ENCODE results near the gene GOT1.

Gene GOT1

GRCh38 chr10:99461230-99461629 lies 30.8 kb upstream of the GOT1 start:
- TF ChIP-seq EZH2phosphoT487 (IDR thresholded peaks at IDR 0.05; ENCODE audit: low read depth) (no peak), CTCF (IDR thresholded peaks at IDR 0.05; ENCODE audit: low read depth, low read length) (no peak)
- H3K9ac ChIP-seq (ENCODE audit: low read length) = no peak overlapping the region
- no peaks in the 10 kb centered on the region for H3K36me3 ChIP-seq (replicated peaks; ENCODE audit: low read depth, low read length)
- no peaks in the 10 kb centered on the region for H3K9me3 ChIP-seq (ENCODE audit: insufficient read depth, low read length)
- no peaks in the 10 kb centered on the region for H3K4me1 ChIP-seq (ENCODE audit: low read length)
- H3K4me2 ChIP-seq (ENCODE audit: low read length) = no peak overlapping the region
- no peaks in the 10 kb centered on the region for H4K20me1 ChIP-seq (ENCODE audit: insufficient read depth, low read length)
- H2AFZ ChIP-seq (ENCODE audit: low read depth, low read length) = no peak overlapping the region
- H3K27me3 ChIP-seq (ENCODE audit: low read depth, low read length) = no peaks in the 10 kb centered on the region
- no peaks in the 10 kb centered on the region for H3K79me2 ChIP-seq (ENCODE audit: low read length)
- H3K4me3 ChIP-seq (ENCODE audit: low read length) = no peak overlapping the region
- H3K27ac ChIP-seq (ENCODE audit: low read length) = no peak overlapping the region

DNA sequence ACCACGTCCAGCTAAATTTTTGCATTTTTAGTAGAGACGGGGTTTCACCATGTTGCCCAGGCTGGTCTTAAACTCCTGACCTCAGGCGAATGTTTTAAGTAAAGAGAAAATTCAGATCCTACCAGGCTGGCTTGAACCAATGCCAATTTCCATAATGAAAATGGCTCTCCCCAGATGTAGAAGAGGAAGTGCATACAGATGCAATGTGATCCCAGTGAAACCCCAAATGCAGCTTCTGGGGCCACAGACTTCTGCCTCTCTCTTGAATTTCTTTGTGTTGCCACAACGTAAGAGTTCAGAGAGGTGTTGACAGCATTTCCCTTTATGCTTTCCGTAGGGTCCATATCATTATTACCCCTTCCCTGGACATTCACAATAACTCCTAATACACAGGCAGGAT lies 29.6 kb upstream of the GOT1 start:
- Histone ChIP-seq H3K4me2 (ENCODE audit: low read length) (no peak overlapping the region), H2AFZ (ENCODE audit: low read depth, low read length) (no peak overlapping the region), H3K79me2 (ENCODE audit: low read length) (no peaks in the 10 kb centered on the region), H3K36me3 (replicated peaks; ENCODE audit: low read depth, low read length) (no peaks in the 10 kb centered on the region), H4K20me1 (ENCODE audit: insufficient read depth, low read length) (no peaks in the 10 kb centered on the region), H3K4me1 (ENCODE audit: low read length) (no peaks in the 10 kb centered on the region), H3K9ac (ENCODE audit: low read length) (no peak overlapping the region), H3K27me3 (ENCODE audit: low read depth, low read length) (no peaks in the 10 kb centered on the region; the same call in 1 of the 2 replicates), H3K9me3 (ENCODE audit: insufficient read depth, low read length) (no peaks in the 10 kb centered on the region), H3K27ac (ENCODE audit: low read length) (no peak overlapping the region), H3K4me3 (ENCODE audit: low read length) (no peak overlapping the region)
- no peak for TF ChIP-seq CTCF (IDR thresholded peaks at IDR 0.05; ENCODE audit: low read depth, low read length)
- TF ChIP-seq EZH2phosphoT487 (IDR thresholded peaks at IDR 0.05; ENCODE audit: low read depth) = no peak

DNA sequence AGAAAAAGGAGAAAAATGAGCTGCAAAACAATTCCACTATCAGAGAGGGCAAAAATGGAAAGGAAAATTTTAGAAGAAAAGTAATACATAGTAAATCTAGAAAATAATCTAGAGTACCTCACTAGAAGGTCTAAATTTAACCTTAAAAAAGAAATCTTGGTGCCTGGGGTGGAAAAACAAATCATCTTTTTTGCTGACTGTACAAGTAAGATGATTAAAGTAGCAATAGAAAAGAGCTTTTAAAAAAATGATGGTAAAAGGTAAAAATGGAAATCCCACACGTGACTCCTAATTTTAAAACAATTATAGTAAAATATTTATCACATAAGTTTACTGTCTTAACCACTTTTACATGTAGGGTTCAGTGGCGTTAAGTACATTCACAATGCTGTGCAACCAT lies 28.8 kb upstream of the GOT1 start:
- Histone ChIP-seq H3K27ac (ENCODE audit: low read length) (no peak overlapping the region), H3K79me2 (ENCODE audit: low read length) (no peaks in the 10 kb centered on the region), H3K36me3 (replicated peaks; ENCODE audit: low read depth, low read length) (no peaks in the 10 kb centered on the region), H3K4me2 (ENCODE audit: low read length) (no peak overlapping the region), H3K4me3 (ENCODE audit: low read length) (no peak overlapping the region), H3K4me1 (ENCODE audit: low read length) (no peaks in the 10 kb centered on the region), H3K9me3 (ENCODE audit: insufficient read depth, low read length) (no peaks in the 10 kb centered on the region), H4K20me1 (ENCODE audit: insufficient read depth, low read length) (no peaks in the 10 kb centered on the region), H2AFZ (ENCODE audit: low read depth, low read length) (no peak overlapping the region), H3K9ac (ENCODE audit: low read length) (no peak overlapping the region), H3K27me3 (ENCODE audit: low read depth, low read length) (no peaks in the 10 kb centered on the region; the same call in 1 of the 2 replicates)
- TF ChIP-seq CTCF (IDR thresholded peaks at IDR 0.05; ENCODE audit: low read depth, low read length) (no peak), EZH2phosphoT487 (IDR thresholded peaks at IDR 0.05; ENCODE audit: low read depth) (no peak)

- Histone ChIP-seq H3K4me3 (ENCODE audit: low read length) (no peak overlapping the region), H3K9ac (ENCODE audit: low read length) (no peak overlapping the region), H3K27ac (ENCODE audit: low read length) (no peak overlapping the region), H4K20me1 (ENCODE audit: insufficient read depth, low read length) (no peaks in the 10 kb centered on the region), H3K79me2 (ENCODE audit: low read length) (no peaks in the 10 kb centered on the region), H2AFZ (ENCODE audit: low read depth, low read length) (no peak overlapping the region), H3K4me2 (ENCODE audit: low read length) (no peak overlapping the region), H3K4me1 (ENCODE audit: low read length) (no peaks in the 10 kb centered on the region), H3K9me3 (ENCODE audit: insufficient read depth, low read length) (no peaks in the 10 kb centered on the region), H3K27me3 (ENCODE audit: low read depth, low read length) (no peaks in the 10 kb centered on the region; the same call in none of the 2 replicates), H3K36me3 (replicated peaks; ENCODE audit: low read depth, low read length) (no peaks in the 10 kb centered on the region)
- no peak for TF ChIP-seq EZH2phosphoT487 (IDR thresholded peaks at IDR 0.05; ENCODE audit: low read depth)
- TF ChIP-seq CTCF (IDR thresholded peaks at IDR 0.05; ENCODE audit: low read depth, low read length) = no peak
Observed at GRCh38 chr10:99457813-99458212, 27.4 kb upstream of the GOT1 start.

Measured in OCI-LY3 (cell line).